Astrocyte (in vitro differentiated cells and primary cell): ENCODE measurements around the gene BTBD16. TPM values are rescaled to one million over a fixed set of nuclear protein-coding genes. Genes with fewer than 3 reads are reported as not detected.

Experiments used
- DNase-seq: peaks from one replicate; pipeline ENCODE4 v3.0.0-alpha.2; 2010; ENCODE audit warnings: low read depth
- FAIRE-seq: peaks from 2 replicates; lab custom pipeline; 2011; peaks lifted over from hg19 to GRCh38; lab: Jason Lieb, UNC
- H2AFZ ChIP-seq: 2 replicates; pipeline ENCODE4 v1.6.0; 2012; ENCODE audit warnings: low read depth, low read length, inconsistent platforms
- H3K27ac ChIP-seq: 2 replicates; pipeline ENCODE4 v1.5.1; 2011; ENCODE audit warnings: low read depth, low read length, inconsistent platforms
- H3K27me3 ChIP-seq: 2 replicates; pipeline ENCODE4 v1.6.0; 2011; ENCODE audit warnings: low read length, inconsistent platforms; ENCODE audit not compliant: insufficient read depth
- H3K36me3 ChIP-seq: 2 replicates; pipeline ENCODE4 v1.5.1; 2011; ENCODE audit warnings: low read length, inconsistent platforms; ENCODE audit not compliant: insufficient read depth
- H3K4me1 ChIP-seq: 2 replicates; pipeline ENCODE4 v1.5.1; 2011; ENCODE audit warnings: low read length, inconsistent platforms; ENCODE audit not compliant: insufficient read depth
- H3K4me2 ChIP-seq: 2 replicates; pipeline ENCODE4 v1.6.0; 2012; ENCODE audit warnings: low read length, inconsistent platforms
- H3K4me3 ChIP-seq: 2 replicates; pipeline ENCODE4 v1.5.1; 2011; ENCODE audit warnings: low read depth, mild to moderate bottlenecking, low read length, inconsistent platforms; ENCODE audit not compliant: insufficient read depth
- H3K79me2 ChIP-seq: 2 replicates; pipeline ENCODE4 v1.6.0; 2012; ENCODE audit warnings: mild to moderate bottlenecking, low read length, inconsistent platforms; ENCODE audit not compliant: insufficient read depth
- H3K9ac ChIP-seq: 2 replicates; pipeline ENCODE4 v1.6.0; 2012; ENCODE audit warnings: mild to moderate bottlenecking, low read length, inconsistent platforms
- H3K9me3 ChIP-seq: 2 replicates; pipeline ENCODE4 v1.5.1; 2012; ENCODE audit warnings: low read depth, mild to moderate bottlenecking, low read length, inconsistent platforms; ENCODE audit not compliant: insufficient read depth
- H4K20me1 ChIP-seq: 2 replicates; pipeline ENCODE4 v1.6.0; 2012; ENCODE audit warnings: low read length, inconsistent platforms; ENCODE audit not compliant: insufficient read depth
- H3K27ac Mint-ChIP-seq: one replicate; pipeline ENCODE4 v1.8.0; 2021; ENCODE audit warnings: mild to moderate bottlenecking, mixed read lengths; ENCODE audit not compliant: unreplicated experiment
- H3K27me3 Mint-ChIP-seq: one replicate; pipeline ENCODE4 v1.8.0; 2021; ENCODE audit warnings: low read depth, mixed read lengths; ENCODE audit not compliant: unreplicated experiment
- H3K36me3 Mint-ChIP-seq: one replicate; pipeline ENCODE4 v1.8.0; 2021; ENCODE audit warnings: low read depth, mixed read lengths; ENCODE audit not compliant: unreplicated experiment
- H3K4me1 Mint-ChIP-seq: one replicate; pipeline ENCODE4 v1.8.0; 2021; ENCODE audit warnings: low read depth, mixed read lengths; ENCODE audit not compliant: unreplicated experiment
- H3K4me3 Mint-ChIP-seq: one replicate; pipeline ENCODE4 v1.8.0; 2021; ENCODE audit warnings: mild to moderate bottlenecking, moderate library complexity, mixed read lengths; ENCODE audit not compliant: unreplicated experiment
- H3K9me3 Mint-ChIP-seq: one replicate; pipeline ENCODE4 v1.8.0; 2021; ENCODE audit warnings: mild to moderate bottlenecking, mixed read lengths; ENCODE audit not compliant: unreplicated experiment
- EZH2 ChIP-seq: IDR thresholded peaks from 2 replicates; pipeline ENCODE4 v1.6.1; 2012; ENCODE audit warnings: mild to moderate bottlenecking, low read length, inconsistent platforms; ENCODE audit not compliant: insufficient read depth
- total RNA-seq: library from RNA; stranded (reverse); gene quantifications from 2 replicates; pipeline ENCODE4 v1.2.1, GENCODE V29; 2021
- TF ChIP-seq, protein P1 (sequence below): IDR thresholded peaks from 2 replicates; pipeline ENCODE4 v1.5.1; 2011; ENCODE audit warnings: low read depth, mild to moderate bottlenecking, inconsistent platforms, low read length, moderate library complexity; ENCODE audit not compliant: insufficient read depth

Gene BTBD16
- total RNA-seq, 1 donor from 2014 or later, result not detected

DNA sequence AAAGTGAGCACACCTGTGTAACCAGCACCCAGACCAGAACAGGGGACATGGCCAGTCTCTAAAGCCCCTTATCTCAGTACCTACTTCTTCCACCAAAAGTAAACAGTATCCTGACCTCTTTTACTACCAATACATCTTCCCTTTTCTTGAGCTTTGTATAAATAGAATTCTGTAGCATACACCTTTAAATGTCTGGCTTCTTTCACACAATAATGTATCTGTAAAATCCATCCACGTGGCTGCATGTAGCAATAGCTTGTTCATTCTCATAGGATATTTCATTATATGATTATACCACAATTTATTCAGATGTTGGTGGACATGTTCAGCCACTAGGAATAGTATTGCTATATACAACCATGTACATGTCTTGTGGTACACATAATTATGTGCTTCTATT lies 40.6 kb downstream of the BTBD16 start:
- no peak overlapping the region for H2AFZ ChIP-seq
- H3K27me3 ChIP-seq, result no peaks in the 10 kb centered on the region
- no peak overlapping the region for H3K4me3 Mint-ChIP-seq
- no peak overlapping the region for H3K27ac Mint-ChIP-seq
- H3K4me3 ChIP-seq, result no peak overlapping the region
- FAIRE-seq, result no peak
- DNase-seq, result no peak
- no peaks in the 10 kb centered on the region for H3K9me3 Mint-ChIP-seq
- peaks cover 21% of the 10 kb centered on the region for H3K4me1 Mint-ChIP-seq
- H3K27ac ChIP-seq, result no peak overlapping the region
- no peaks in the 10 kb centered on the region for H3K9me3 ChIP-seq
- H3K36me3 Mint-ChIP-seq, result no peaks in the 10 kb centered on the region
- H4K20me1 ChIP-seq, result no peaks in the 10 kb centered on the region
- H3K4me1 ChIP-seq, result peaks cover 33% of the 10 kb centered on the region
- H3K79me2 ChIP-seq, result no peaks in the 10 kb centered on the region
- TF ChIP-seq EZH2, result no peak
- TF ChIP-seq, protein P1, sequence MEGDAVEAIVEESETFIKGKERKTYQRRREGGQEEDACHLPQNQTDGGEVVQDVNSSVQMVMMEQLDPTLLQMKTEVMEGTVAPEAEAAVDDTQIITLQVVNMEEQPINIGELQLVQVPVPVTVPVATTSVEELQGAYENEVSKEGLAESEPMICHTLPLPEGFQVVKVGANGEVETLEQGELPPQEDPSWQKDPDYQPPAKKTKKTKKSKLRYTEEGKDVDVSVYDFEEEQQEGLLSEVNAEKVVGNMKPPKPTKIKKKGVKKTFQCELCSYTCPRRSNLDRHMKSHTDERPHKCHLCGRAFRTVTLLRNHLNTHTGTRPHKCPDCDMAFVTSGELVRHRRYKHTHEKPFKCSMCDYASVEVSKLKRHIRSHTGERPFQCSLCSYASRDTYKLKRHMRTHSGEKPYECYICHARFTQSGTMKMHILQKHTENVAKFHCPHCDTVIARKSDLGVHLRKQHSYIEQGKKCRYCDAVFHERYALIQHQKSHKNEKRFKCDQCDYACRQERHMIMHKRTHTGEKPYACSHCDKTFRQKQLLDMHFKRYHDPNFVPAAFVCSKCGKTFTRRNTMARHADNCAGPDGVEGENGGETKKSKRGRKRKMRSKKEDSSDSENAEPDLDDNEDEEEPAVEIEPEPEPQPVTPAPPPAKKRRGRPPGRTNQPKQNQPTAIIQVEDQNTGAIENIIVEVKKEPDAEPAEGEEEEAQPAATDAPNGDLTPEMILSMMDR, result no peak
- no peaks in the 10 kb centered on the region for H3K36me3 ChIP-seq
- H3K27me3 Mint-ChIP-seq, result no peaks in the 10 kb centered on the region
- no peak overlapping the region for H3K9ac ChIP-seq
- no peak overlapping the region for H3K4me2 ChIP-seq

DNA sequence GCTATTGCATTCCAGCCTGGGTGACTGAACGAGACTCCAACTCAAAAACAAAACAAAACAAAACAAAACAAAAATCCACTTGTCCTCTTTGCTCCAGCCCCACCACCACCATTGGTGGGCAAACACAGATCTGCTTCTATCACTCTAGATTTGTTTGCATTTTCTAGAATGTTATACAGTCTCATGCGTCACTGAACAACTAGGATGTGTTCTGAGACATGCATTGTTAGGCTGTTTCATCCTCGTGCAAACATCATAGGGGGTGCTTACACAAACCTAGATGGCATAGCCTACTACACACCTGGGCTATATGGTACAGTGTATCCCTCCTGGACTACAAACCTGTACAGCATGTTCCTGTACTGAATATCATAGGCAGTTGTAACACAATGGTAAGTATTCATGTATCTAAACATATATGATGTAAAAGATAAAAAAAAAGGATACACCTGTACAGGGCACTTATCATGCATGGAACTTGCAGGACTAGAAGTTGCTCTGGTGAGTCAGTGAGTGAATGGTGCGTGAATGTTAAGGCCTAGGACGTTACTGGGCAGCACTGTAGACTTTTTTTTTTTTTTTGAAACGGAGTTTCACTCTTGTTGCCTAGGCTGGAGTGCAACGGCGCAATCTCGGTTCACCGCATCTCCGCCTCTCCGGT lies 45.3 kb downstream of the BTBD16 start:
- Mint-ChIP-seq H3K27me3 (no peaks in the 10 kb centered on the region), H3K36me3 (no peaks in the 10 kb centered on the region), H3K27ac (no peak overlapping the region), H3K9me3 (no peaks in the 10 kb centered on the region), H3K4me3 (no peak overlapping the region), H3K4me1 (no peaks in the 10 kb centered on the region)
- Histone ChIP-seq H3K9ac (no peak overlapping the region), H3K27me3 (no peaks in the 10 kb centered on the region), H2AFZ (no peak overlapping the region), H4K20me1 (no peaks in the 10 kb centered on the region), H3K79me2 (no peaks in the 10 kb centered on the region), H3K4me3 (no peak overlapping the region), H3K36me3 (no peaks in the 10 kb centered on the region), H3K9me3 (no peaks in the 10 kb centered on the region), H3K27ac (no peak overlapping the region), H3K4me1 (no peaks in the 10 kb centered on the region), H3K4me2 (no peak overlapping the region)
- TF ChIP-seq EZH2, result no peak
- TF ChIP-seq, protein P1, result no peak
- FAIRE-seq (no peak), DNase-seq (no peak)

DNA sequence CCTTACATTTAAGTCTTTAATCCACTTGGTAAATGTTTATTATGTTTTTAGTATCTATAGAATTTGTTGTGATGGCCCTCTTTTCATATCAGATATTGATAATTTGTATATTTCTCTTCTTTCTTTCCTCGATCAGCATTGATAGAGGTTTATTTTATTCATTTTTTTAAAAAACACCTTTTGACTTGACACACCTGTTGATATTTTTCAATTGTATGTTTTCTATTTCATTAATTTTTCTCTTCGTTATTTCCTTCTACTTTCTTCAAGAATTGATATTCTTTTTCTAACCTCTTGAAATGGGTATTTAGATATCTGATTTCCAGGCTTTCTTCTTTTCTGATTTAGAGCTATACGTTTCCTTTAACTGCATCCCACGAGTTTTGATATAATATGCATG lies 50.9 kb downstream of the BTBD16 start:
- Histone ChIP-seq H3K4me1 (no peaks in the 10 kb centered on the region), H3K36me3 (no peaks in the 10 kb centered on the region), H3K4me3 (no peak overlapping the region), H3K27ac (no peak overlapping the region), H3K4me2 (no peak overlapping the region), H3K9ac (no peak overlapping the region), H3K9me3 (no peaks in the 10 kb centered on the region), H3K27me3 (peaks cover 2% of the 10 kb centered on the region), H4K20me1 (no peaks in the 10 kb centered on the region), H3K79me2 (no peaks in the 10 kb centered on the region), H2AFZ (no peak overlapping the region)
- Mint-ChIP-seq H3K27me3 (no peaks in the 10 kb centered on the region), H3K4me1 (peaks cover 7% of the 10 kb centered on the region), H3K4me3 (no peak overlapping the region), H3K27ac (no peak overlapping the region), H3K36me3 (no peaks in the 10 kb centered on the region), H3K9me3 (peaks cover 5% of the 10 kb centered on the region)
- TF ChIP-seq, protein P1, result no peak
- TF ChIP-seq EZH2, result no peak
- FAIRE-seq (no peak), DNase-seq (no peak)
